NCI-H2196 treated with DMSO at 0.1 percent for 48 hours (cell line): ENCODE data around the gene INTS15.
"Not testable (repeated sequence)": the region's sequence is repeated elsewhere in the genome, so short reads cannot be mapped to it uniquely, and the experiment has no call there.

Experiments used
- DNase-seq: peaks from one replicate; lab custom pipeline; 2025; ENCODE audit not compliant: unreplicated experiment; lab: John Stamatoyannopoulos, UW

INTS15 gene

GRCh38 chr7:6576867-6577368 lies 12.9 kb upstream of the INTS15 start:
- not testable (repeated sequence) for DNase-seq

DNA sequence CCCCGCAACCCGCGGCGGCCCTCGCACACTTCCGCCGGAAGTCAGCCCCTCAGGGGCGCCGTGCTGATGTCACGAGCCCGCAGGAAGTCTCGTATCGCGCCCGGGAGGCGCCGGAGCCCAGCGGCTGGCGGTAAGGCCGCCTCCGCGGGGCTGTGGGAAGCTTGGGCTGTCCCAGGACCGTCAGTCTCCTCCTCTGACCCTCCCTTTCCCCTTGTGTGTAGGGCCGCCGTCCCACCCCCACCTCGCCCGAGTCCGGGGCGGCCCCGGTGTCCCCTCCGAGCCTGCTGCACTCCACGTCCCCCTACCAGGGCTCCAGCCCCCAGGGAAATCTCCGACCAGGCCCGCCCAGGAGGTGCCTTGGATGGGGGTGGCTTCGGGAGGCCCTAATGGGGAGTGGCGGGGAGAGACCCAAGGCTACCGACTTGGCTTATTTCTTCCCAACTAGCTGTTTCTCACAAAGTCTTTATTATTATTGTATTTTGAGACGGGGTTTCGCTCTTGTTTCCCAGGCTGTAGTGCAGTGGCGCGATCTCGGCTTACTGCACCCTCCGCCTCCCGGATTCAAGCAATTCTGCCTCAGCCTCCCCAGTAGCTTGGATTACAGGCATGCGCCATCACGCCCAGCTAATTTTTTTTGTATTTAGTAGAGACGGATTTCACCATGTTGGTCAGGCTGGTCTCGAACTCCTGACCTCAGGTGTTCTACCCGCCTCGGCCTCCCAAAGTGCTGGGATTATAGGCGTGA lies 12.3 kb upstream of the INTS15 start, which contains the start of gene ZDHHC4:
ZDHHC4 (plus strand) TSS at position 86 of the 745 bp plus-strand sequence. CDS start 3,108 bp downstream, outside the sequence.
- DNase-seq: peak; percentile 79

DNA sequence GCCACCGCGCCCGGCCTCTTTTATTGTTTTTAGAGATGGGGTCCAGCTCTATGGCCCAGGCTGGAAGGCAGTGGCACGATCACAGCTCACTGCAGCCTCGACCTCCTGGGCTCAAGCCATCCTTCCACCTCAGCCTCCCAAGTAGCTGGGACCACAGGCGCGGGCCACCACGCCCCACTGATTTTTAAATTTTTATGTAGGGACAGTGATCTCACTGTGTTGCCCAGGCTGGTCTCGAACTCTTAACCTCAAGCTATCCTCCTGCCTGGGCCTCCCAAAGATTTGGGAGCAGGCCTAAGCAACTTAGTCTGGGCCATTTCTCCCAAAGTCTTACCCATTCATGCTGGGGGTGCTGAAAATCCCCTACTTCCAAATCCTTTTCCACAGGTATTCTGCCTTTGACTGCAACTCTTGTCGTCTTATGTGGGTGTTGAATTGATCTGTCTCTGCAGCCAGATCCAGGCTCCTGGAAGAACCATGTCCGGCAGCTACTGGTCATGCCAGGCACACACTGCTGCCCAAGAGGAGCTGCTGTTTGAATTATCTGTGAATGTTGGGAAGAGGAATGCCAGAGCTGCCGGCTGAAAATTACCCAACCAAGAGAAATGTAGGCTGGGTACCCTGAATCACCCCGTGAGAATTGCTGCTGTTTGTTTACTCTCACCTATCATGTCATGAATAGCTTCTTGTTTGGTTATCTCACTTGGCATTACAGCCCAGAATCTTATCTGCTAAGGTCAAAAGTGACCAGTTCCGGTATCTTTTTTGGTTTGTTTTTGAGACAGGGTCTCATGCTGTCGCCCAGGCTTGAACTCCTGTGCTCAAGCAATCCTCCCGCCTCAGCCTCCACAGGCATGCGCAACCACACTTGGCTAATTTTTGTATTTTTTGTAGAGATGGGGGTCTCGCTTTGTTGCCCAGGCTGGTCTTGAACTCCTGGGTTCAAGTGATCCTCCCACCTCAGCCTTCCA lies 11.4 kb upstream of the INTS15 start:
- no peak for DNase-seq

- DNase-seq: no peak
Observed at GRCh38 chr7:6579446-6579845, 10.4 kb upstream of the INTS15 start.

DNA sequence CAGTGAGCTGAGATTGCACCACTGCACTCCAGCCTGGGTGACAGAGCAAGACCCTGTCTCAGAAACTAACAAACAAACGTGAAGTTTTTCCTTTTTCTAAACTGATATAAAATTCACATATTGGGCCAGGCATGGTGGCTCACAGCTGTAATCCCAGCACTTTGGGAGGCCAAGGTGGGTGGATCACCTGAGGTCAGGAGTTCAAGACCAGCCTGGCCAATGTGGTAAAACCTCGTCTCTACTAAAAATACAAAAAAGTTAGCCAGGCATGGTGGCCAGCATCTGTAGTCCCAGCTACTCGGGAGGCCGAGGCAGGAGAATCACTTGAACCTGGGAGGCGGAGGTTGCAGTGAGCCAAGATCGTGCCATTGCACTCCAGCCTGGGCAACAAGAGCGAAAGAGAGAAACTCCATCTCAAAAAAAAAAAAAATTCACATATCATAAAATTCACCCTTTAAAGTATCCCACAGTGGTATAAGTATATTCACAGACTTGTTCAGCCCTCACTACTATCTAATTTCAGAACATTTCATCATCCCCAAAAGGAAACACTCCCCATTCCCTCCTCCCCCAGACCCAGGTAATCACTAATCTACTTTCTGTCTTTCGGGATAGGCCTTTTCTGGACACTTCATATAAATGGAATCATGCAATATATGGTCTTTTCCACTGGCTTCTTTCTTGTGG lies 3.9 kb upstream of the INTS15 start:
- DNase-seq: not testable (repeated sequence)

DNA sequence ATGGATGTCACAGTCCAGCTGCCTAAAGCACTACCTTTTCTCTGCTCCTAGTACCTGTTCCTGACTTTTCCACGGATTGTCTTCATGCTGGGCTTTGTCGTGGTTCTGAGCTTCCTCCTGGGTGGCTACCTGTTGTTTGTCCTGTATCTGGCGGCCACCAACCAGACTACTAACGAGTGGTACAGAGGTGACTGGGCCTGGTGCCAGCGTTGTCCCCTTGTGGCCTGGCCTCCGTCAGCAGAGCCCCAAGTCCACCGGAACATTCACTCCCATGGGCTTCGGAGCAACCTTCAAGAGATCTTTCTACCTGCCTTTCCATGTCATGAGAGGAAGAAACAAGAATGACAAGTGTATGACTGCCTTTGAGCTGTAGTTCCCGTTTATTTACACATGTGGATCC lies 1.3 kb upstream of the INTS15 start:
- no peak for DNase-seq

GRCh38 chr7:6589151-6589828 lies 531 bp upstream of the INTS15 start:
- DNase-seq: no peak

DNA sequence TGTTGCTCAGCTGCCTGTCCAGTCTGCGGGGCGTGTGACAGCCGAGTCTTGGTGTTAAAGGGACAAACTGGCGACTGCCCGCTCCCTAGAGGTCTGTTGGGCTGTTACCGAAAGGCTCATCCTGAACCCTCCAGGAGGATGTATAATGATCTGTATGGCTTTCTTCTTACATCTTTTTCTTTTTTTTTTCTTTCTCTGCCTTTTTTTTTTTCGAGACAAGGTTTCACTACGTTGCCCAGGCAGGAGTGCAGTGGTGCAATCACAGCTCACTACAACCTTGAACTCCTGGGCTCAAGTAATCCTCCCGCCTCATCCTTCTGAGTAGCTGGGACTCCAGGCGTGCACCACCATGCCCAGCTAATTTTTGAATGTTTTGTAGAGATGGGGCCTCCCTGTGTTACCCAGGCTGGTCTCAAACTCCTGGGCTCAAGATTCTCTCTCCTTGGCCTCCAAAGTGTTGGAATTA lies 857 bp downstream of the INTS15 start:
- DNase-seq: no peak

DNA sequence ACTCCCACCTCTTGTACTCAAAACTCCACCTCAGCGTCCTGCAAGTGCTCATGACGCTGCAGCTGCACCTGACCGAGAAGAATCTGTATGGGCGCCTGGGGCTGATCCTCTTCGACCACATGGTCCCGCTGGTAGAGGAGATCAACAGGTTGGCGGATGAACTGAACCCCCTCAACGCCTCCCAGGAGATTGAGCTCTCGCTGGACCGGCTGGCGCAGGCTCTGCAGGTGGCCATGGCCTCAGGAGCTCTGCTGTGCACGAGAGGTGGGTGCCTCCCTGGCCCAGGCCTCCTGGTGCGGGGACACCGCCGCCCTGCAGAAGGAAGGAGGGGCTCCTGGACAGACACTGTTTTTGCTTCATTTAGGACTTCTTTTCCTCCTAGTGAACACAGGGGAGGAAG lies 10.3 kb downstream of the INTS15 start:
- no peak for DNase-seq

GRCh38 chr7:6604458-6604857 lies 14.6 kb downstream of the INTS15 start:
- DNase-seq: no peak

DNA sequence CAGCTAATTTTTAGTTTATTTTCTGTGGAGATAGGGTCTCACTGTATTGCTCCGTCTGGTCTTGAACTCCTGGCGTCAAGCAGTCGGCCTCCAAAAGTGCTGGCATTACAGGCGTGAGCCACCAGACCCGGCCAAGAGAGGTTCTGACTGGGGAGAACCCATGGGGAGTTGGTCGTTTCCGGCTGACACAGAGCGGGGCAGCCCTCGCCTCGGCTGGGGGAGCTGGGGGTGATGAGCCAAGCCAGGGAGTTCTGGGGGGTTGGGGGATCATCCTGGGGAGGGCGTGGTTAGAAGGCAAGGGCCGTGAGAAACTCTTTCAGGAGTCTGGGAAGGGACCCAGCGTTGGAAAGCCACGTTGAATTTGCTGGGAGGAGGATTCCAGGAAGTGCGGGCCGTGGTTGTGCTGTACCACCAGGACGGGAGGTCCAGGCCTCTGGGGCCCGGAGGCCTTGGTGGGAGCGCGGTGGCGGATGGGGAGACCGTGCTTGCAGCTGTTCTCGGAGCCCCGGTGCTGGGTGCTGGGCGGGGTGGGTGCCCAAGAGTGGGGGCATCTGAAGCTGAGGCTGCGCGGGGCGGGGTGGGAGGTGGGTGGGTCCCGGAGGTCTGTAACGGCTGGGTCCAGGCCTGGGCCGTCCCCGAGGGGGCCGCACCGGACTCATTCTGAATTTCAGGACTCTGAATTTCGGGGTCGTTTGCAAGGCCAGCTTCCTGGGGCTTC lies 17.2 kb downstream of the INTS15 start:
- no peak for DNase-seq

DNA sequence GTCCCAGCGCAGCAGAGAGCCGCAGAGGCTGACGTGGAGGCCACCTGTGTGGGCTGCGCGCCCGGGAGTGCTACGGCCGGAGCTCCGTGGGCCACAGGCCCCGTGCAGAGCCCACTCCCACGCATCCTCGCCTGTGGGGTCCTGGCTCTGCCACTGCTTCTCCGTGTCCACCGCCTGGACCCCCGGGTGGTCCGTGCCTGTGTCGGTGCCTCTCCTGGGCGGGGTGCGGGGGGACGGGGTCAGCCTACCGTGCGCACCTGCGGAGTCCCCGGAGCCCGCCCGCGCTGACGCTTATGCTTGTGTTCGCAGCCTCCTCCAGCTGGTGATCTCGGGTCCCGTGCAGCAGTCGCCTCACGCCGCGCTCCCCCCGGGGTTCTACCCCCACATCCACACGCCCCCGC lies 17.8 kb downstream of the INTS15 start:
- no peak for DNase-seq

GRCh38 chr7:6608081-6608480 lies 18.3 kb downstream of the INTS15 start:
- no peak for DNase-seq

- DNase-seq: no peak
Observed at GRCh38 chr7:6608794-6609193, 19.0 kb downstream of the INTS15 start.

DNA sequence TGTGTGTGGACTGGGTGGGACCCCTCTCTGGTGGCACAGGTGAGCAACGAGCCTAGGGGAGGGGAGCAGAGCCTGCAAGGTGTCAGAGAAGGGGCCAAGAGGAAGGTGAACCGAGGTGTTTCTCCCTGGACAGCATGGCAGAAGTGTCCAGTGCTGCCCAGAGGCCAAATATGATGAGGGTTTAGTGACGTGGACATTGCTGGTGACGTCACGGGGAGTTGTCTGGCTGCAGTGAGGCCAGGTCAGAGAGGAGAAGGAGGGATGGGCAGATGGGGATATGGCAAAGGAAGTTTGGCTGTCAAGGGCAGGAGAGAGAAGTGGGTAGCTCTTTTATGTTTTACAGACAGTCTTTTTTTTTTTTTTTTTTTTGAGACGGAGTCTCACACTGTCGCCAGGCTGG lies 23.0 kb downstream of the INTS15 start:
- no peak for DNase-seq

DNA sequence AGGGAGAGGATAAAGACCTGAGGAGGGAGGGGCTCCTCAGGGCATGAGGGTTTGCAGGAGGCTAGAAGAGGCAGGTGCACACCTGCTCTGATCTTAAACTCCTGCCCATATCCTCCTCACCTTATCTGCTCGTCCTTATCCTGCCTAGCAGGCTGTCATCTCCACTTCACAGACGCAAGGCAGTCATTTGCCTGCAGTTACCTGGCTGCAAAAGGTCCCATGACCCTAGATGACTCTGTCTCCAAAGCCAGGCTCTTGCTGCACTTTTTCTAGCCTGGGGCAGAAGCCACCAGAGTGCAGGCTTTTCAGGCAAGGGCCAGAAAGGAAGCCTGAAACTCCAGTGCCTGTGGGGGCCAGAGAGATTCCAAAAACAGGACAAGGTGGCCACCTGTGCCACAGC lies 23.9 kb downstream of the INTS15 start:
- DNase-seq: no peak

GRCh38 chr7:6614953-6615722 lies 25.3 kb downstream of the INTS15 start, which contains the start of gene ZNF853:
Gene ZNF853, plus strand, starts transcription at chr7:6615610. Its CDS starts 565 bp downstream, at chr7:6616175.
- no peak for DNase-seq

DNA sequence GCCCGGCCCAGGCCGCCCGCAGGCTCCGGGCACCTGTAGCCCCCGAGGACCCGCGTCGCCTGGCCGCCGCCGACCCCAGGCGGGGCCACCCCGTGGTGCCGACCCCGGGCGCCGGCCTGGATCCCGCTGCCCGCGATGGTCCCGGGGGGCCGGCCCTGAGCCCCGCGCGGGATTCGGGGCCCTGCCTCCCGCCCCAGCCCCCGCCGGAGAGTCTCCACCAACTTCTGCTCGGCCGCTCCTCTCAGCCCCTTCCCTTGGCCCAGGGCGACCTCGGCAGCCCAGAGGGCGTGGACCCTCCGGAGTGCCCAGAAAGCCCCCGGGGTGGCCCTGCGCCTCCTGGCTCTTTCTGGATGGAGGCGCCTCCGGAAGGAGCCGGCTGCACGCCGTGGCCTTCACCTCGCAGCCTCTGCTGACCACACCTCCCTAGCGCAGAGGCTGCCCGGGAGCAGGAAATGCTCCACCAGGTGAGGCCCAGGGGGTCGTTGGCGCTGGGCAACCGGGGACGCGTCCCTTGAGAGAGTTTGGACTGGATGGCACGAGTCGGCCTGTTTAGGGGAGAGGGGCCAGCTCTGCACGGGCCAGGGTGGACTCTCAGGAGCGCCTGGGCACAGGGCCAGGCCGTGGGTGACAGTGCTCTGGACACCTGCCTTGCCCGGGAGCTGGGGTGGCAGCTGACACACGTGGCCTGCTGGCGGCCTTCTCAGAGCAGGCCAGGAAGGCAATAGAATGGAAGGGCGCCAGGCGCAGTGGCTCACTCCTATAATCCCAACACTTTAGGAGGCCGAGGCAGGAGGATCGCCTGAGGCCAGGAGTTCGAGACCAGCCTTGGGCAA lies 26.1 kb downstream of the INTS15 start:
- peak; percentile 59 for DNase-seq
